SK-N-MC (cell line): ENCODE measurements around the gene RNASE9.

Experiments
- FOXP2 ChIP-seq: optimal IDR thresholded peaks from 2 replicates; pipeline ENCODE3; 2011; ENCODE audit warnings: mild to moderate bottlenecking, moderate library complexity; ENCODE audit not compliant: insufficient read depth; ENCODE audit errors: extremely low read length, control extremely low read depth
- POLR2AphosphoS5 ChIP-seq: IDR thresholded peaks from 2 replicates; pipeline ENCODE4 v1.6.1; 2012; ENCODE audit warnings: mild to moderate bottlenecking, low read depth, low read length, borderline replicate concordance

DNA sequence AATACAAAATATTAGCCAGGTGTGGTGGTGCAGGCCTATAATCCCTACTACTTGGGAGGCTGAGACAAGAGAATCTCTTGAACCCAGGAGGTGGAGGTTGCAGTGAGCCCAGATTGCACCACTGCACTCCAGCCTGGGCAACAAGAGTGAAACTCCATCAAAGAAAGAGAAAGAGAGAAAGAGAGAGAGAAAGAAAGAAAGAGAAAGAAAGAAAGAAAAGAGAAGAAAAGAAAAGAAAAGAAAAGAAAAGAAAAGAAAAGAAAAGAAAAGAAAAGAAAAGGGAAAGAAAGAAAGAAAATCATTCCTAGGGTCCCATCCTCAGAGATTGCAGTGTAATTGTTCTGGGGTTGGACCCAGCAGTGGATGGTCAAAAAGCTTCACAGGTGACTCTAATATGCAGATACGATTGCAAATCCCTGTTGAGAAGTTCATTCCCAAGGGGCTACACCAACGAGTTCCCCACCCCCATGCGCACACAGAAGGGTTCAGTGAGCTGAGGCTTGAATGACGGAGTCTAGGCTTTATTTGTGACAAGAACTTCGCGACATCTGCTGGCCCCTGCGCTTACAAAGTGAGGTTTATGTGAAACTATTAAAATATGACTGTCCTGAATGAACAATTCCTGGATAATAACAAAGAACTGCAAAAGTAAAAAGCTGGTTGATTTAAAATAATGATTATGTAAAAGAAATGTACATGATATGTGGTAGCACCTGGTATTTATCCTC is 47.7 kb upstream of the RNASE9 start:
- TF ChIP-seq FOXP2 (no peak), POLR2AphosphoS5 (no peak)
